NCI-H226 (cell line): Measurements from ENCODE around the gene MTFR2.

Source experiments
- DNase-seq: peaks from one replicate; pipeline ENCODE4 v3.0.0-alpha.2; 2015

The MTFR2 gene

DNA sequence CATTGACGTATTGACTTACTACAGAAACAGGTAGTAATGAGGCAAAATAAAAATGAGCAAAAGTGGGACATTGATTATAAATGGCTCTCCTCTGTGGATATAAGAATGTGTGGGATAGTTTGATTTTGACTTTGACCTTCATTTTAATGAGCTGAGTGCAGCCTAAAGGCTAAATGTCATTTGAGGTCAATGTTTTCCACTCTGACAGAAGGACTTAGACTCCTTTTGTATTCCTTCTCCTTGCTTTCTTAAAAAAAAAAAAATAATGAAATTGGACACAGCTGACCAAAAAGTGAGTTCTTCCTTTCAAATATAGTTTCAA lies 68.6 kb downstream of the MTFR2 start:
- no peak for DNase-seq
